IMR-90 (cell line): ENCODE data around the gene SIGLEC15.

Source experiments
- BHLHE40 ChIP-seq: fragments of 150-350 bp; IDR thresholded peaks from 2 replicates; pipeline ENCODE4 v1.6.1; 2016; ENCODE audit warnings: mild to moderate bottlenecking, low read depth, low read length
- CHD1 ChIP-seq: IDR thresholded peaks from 2 replicates; pipeline ENCODE4 v1.6.1; 2012; ENCODE audit warnings: low read depth, low read length, improper control_type of control experiment
- MXI1 ChIP-seq: IDR thresholded peaks from 2 replicates; pipeline ENCODE4 v1.6.1; 2012; ENCODE audit warnings: low read depth, mild to moderate bottlenecking, low read length, moderate library complexity, borderline replicate concordance
- POLR2A ChIP-seq: IDR thresholded peaks from 2 replicates; pipeline ENCODE4 v1.6.1; 2012; ENCODE audit warnings: mild to moderate bottlenecking, low read depth, low read length
- RAD21 ChIP-seq: IDR thresholded peaks from 2 replicates; pipeline ENCODE4 v1.6.1; 2012; ENCODE audit warnings: low read length, improper control_type of control experiment
- TF ChIP-seq, protein P1 (sequence below): conservative IDR thresholded peaks from 2 replicates; pipeline ENCODE4 v1.5.1; 2012; ENCODE audit warnings: mild to moderate bottlenecking, low read depth, low read length, improper control_type of control experiment

DNA sequence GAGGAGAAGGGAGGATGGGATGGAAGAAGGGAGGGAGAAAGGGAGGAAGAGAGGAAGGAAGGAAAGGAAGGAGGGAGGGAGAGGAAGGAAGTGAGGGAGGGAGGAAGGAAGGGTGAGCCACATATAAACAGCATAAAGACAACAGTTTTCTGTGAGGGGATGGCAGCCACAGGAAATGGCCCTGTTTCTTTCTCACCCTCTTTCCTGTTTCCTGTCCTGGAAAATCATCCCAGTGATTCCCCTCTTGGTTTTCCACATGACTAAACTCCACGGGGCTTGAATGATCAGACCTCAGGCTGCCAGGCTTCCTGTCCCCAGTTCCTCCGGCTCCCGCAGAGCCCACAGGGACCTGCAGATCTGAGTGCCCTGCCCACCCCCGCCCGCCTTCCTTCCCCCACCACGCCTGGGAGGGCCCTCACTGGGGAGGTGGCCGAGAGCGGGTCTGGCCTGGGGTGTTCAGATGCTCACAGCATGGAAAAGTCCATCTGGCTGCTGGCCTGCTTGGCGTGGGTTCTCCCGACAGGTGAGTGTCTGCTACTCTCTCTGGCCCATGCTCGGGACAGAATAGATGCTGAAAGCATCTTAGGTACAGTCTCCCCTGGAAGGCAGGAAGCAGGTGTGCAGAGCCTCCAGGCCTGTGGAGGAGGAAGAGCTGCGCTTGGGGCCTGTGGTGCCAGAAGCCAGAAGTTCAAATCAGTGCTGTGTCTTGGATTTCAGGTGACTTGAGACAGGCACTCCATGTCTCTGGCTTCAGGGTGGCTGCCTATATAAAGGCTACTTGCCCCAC lies at the start of gene SIGLEC15:
- no peak for TF ChIP-seq MXI1
- TF ChIP-seq RAD21: no peak
- TF ChIP-seq, protein P1, sequence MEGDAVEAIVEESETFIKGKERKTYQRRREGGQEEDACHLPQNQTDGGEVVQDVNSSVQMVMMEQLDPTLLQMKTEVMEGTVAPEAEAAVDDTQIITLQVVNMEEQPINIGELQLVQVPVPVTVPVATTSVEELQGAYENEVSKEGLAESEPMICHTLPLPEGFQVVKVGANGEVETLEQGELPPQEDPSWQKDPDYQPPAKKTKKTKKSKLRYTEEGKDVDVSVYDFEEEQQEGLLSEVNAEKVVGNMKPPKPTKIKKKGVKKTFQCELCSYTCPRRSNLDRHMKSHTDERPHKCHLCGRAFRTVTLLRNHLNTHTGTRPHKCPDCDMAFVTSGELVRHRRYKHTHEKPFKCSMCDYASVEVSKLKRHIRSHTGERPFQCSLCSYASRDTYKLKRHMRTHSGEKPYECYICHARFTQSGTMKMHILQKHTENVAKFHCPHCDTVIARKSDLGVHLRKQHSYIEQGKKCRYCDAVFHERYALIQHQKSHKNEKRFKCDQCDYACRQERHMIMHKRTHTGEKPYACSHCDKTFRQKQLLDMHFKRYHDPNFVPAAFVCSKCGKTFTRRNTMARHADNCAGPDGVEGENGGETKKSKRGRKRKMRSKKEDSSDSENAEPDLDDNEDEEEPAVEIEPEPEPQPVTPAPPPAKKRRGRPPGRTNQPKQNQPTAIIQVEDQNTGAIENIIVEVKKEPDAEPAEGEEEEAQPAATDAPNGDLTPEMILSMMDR: no peak
- no peak for TF ChIP-seq POLR2A
- no peak for TF ChIP-seq CHD1
- no peak for TF ChIP-seq BHLHE40
